GM19238 (cell line): ENCODE data around the gene ZNF22.
A peak's percentile ranks its signal among the peaks of the same experiment; 100 is the strongest.

ENCODE experiments used
- DNase-seq: peaks from one replicate; pipeline ENCODE4 v3.0.0; 2011; ENCODE audit warnings: low spot score; ENCODE audit not compliant: insufficient read length

ZNF22 gene

DNA sequence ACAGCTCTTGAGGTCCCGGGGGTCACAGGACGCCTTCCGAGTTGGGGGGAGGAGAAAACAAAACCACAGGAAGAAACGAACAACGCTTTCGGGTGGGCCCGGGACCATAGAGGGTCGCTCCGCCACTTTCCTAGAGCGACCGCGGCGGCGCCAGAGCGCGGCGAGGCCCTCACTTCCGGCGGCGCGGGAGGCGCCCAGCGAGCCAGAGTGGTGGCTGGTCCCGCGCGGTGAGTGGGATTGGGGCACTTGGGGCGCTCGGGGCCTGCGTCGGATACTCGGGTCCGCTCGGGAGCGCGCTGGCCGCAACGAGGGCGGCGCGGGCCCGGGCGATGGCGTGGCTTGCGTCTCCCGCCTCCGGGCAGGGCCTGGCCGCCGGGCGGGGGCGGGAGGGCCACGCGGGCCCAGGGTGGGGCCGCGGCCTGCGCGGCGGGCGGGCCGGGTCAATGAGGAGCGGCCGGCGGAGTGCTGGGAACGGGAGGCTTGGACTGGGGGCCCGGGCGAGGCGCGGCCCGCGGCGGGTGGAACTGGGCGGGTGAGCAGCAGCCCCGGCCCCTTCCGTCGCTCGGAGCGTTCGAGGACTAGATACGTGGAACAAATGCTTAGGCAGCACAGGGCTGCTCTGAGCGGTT, at the start of gene ZNF22:
Gene ZNF22 (plus strand): TSS at position 172 of the 629 bp plus-strand sequence. CDS start 2,446 bp downstream, outside the sequence.
- DNase-seq: peak; percentile 74

DNA sequence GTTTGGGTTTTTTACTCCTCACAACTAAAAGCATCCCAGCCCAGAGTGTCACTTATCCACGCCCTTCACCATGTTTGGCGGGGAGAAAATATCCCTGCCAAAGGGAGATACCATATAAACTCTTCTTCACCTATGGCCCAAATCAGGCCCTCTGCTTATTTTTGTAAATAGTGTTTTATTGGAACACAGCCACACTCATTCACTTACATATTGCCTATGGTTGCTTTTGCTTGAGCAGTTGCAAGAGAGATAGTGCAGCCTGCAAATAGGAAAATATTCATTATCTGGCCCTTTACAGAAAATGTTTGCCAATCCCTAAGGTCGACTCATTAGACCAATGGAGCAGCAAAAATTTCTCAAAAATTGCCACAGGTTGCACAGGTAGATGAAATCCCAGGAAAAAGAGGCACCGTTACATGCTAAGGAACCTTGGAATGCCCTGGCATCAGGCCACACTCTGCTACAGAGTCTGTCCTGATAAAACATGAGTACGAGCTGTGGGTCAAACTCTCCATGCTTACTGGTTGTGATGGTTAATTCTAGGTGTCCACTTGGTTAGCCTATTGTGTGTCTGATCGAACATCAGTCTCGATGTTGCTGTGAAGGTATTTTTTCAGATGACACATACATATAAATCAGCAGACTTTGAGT, 49.0 kb upstream of the ZNF22 start:
- DNase-seq: no peak

DNA sequence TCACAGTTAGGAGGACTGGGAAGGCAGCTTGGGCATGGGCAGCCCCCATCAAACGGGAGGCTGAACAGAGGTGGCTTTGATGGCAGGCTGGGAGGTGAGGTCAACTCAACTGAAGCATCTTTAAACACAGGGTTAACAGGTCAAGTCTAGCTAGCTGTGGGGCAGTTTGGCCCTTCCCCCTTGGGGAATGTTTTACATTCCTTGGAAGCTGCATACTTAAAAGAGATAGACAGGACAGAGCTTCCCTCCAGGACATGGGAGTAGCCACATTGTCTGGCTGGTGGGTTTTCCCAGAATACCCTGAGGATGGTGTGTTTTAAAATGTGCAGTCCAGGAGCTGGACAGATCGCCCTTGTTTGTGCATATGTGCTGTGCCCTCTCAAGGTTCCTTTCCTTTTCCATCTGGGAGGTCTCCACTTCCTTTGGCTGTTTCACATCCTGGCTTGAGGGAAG, 47.9 kb upstream of the ZNF22 start:
- no peak for DNase-seq

DNA sequence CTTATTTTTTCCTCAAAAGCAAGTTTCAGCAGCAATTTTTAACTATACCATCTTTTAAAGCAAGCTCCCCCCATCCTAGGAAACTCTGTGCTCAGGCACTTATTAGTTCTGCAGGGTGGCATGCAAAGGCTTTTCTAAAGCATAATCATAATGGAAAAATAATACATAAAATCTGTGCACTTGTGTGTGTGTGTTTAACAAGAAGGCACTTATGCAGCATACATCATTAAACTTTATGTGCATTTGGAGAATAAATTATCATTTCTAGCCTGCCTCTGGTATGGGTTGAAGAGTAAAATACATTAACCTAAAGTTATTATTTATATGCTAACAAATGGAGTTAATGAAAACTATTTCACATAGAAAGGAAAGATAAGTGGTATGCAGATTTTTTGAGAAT, 46.7 kb upstream of the ZNF22 start:
- DNase-seq: no peak

DNA sequence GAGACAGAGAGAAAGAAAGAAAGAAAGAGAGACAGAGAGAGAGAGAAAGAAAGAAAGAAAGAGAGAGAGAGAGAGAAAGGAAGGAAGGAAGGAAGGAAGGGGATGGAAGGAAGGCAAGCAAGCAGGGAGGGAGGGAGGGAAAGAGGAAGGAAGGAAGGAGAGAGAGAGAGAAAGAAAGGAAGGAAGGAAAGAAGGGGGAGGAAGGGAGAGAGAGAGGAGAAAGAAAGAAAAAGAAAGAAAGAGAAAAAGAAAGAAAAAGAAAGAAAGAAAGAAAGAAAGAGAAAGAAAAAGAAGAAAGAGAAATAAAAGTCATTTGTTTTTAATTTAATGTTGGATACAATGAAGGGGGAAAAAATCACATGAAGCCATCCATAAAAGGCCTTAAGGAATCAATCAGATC, 45.8 kb upstream of the ZNF22 start:
- DNase-seq: no peak

DNA sequence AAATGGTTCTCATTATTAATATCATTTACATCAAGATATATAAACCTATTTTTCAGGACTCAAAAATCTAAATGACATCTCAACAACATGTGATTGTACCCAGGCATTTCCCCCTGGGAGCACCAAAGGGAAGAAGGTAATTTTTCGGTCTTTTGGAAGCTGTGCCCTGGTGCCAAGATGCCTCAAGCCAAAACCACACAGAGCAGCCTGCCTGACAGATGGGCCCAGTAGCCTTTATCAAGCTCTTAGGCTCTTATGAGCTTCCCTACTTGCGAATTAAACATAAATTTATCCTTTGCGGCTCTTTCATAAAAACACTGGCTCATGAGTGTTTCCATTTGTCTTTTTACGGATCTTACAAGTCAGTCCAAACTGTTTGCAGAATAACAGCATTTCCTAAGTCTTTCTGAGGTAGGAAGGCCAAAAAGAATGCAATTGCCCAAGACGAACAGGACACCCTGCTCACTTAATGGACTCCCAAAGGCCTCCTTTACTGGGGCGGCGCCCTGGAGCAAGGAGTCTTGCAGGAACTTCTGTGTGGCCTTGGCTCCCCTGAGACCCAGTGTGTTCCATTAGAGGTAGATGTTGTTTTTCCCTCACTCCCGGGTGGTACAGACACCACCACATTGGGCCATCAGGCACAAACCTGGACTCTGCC, 45.2 kb upstream of the ZNF22 start:
- no peak for DNase-seq

DNA sequence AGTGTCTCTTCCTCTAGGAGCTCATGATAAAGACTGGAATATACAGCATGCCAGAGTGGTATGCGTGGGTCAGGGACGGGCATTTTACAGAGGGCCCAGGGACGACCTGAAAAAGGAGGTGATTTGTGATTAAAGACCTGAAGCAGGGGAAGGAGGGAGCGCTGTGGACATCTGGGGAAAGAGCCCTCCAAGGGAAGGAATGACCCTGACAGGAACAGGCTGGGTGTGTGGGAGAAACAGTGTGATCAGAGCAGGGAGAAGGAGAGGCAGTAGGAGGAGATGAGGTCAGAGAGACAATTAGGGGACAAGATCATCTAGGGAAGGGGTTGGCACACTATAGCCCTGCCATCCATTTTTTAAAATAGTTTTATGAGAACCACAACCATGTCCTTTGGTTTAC, 44.5 kb upstream of the ZNF22 start:
- no peak for DNase-seq

DNA sequence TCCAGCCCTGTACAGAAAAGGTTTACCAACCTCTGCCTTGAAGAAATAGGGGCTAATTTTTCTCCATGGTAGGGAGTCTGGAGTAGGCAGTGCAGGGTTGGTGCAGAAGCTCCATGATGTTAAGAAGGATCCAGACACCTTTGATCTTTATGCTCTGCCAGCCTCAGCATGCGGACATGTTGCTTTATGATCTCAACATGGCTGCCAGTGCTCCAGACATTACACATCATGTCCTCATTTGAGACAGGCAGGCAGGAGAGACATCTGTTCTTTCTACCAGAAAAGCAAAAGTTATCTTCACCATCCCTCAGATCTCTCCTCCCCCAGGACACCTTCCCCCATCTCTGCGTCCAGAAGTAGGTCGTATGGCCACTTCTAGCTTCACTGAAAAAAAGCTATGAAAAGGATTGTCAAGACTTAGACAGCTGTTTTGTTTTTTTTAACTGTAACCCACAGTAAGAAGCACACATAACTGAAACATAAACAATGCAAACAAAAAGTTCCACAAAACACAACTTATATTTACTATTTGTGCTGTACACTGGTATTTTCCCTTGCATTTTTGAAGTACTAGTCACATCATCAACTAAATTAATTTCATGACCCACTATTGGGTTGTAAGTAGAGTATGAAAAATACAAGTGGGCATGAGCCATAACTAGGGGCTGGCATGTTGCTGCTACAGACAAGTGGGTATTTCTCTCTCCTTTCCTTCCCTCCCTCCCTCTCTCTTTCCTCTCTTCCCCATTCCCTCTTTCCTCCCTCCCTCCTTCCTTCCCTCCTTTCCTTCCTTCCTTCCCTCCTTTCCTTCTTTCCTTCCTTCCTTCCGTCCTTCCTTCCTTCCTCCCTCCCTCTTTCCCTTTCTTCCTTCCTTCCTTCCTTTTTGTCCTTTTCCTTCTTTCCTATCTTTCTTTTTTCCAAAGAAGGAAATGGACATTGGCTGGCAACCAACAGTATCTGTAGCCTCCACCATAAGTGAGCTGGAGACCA, 43.7 kb upstream of the ZNF22 start:
- DNase-seq: no peak

DNA sequence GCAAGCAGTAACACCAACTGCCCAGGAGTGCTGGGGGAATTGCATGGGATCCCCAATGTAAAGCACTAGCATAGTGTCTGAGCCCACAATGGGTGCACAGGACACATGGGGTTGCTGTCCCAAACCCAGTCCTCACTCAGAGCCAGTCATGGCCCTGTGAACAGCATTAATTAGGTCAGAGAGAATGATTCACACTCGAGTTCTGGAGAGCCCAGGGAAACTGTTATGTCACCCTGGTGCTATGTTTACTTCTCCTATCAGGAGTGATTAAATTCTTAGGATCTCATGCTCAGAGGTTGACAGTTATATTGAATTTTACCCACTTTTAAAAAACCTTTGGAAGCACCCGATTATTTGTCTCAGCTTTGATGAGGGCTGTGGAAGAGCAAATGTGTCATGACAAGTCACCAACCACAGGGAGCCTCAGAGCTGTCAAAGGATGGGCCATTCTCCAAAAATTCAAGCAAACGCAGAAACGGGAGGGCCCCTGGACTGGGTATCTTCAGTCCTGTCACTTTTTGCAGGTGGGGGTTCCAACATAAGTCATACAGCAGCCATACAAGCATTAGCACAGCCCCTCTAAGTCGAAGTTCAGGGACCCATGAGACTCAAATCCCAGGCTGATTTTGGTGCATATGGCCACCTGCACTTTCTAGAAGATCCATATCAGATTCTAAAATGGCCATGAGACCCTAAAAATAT, 42.4 kb upstream of the ZNF22 start:
- no peak for DNase-seq

DNA sequence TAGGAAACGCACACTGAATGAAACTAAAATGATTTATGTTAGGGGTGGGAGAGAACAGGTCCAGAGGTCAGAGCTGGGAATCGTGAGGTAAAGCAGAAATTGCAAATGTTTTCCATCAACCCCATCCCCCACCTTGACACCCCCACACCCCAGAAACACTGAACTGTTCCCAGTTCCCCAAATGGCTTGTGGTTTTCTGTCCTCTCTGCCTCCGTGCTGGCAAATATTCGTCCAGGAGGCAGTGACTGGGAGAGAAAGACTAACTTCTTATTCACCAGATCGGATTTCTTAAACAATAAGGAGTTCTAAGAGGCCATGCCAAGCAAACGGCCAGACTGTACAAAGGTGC, 41.9 kb upstream of the ZNF22 start:
- DNase-seq: no peak

DNA sequence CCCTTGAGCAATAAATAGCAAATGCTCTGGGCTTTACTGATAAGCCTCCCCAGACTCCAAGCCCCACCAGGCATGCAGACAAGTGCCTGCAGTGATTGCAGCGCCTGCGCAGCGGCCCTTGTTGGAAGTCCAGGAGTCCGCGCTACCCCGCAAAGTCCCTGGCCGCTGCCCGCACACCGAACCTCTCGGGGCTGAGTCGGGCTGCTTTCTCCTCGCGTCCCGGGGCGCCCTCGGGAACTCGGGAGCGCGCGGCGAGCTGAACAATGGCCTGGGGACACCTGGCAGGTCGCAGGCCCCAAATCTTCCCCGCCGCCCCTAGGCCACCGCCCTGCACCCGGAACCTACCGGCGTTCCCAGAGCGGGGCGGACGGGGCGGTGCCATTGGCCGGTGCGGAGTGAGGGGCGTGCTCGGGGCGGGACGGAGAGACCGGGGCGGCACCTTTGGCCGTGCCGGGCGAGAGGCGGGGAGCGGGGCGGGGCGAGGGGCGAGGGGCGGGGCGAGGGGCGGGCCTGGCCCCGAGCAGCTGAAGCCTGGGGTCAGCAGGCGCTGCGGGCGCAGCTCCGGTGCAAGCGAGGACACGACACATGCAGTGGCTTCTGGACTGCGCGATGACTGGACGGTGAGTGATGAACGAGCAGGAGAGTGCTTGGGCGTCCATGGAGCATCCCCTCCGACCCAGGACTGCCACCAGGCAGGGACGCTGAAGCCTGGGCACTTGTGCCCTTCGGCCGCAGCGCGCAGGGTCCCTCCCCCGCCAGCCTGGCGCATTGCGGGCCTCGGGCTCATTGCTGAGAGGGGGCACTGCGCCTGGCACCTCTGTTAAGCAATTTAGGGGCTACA, 41.3 kb upstream of the ZNF22 start, which contains the start of gene RASSF4:
Gene RASSF4 (plus strand): TSS at position 556 of the 841 bp plus-strand sequence. CDS start 10,401 bp downstream, outside the sequence.
- DNase-seq: peak; percentile 93

DNA sequence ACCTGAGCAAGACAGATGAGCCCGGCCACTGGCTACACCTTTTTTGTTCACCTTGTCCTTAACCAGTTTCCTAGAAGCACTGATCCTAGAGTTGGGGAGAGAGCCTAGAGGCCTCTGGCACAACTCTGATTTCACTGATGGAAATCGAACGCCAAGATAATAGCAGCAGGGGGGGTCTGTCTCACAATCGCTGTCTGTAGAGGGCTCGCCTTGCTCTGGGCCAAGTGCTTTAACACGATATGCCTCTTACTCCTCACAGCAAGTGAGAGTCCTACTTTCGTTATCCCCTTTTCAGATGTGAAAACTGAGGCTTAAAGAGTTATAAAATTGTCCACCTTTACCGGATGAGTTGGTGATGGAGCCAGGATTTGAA, 40.6 kb upstream of the ZNF22 start:
- DNase-seq: no peak

DNA sequence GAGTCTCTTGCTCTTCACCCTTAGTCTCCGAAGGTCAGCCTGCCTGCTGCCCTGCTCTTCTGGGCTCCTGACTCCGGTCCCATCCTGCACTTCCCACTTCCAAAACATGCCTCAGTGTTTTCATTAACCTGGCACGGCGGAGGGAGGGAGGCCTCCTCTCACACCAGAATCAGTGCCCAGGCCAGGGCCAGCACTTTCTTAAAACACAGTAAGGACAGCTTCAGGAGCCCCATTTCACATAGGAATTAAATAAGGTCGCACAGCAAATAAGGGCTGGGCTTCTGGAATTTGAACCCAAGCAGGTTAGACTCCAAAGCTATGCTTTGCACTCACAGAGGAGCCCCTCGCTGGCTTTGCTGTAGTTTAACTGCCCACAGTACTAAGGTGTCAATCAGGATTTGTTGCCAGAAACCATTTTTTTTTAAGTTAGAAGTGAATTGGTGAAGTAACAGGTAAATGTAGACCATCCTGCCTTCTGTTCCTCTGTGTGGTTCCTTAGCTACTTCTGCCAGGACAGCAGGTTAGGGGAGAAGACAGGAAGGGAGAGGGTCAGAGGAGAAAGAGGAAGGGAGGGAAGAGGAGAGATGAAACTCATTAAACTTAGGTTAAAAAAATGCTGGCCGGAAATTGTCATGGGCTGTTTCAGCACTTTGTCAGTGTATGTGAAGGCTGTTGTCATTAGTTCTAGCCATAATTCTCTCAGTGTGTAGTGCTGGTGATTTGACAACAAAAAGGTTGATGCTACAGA, 40.1 kb upstream of the ZNF22 start:
- no peak for DNase-seq

DNA sequence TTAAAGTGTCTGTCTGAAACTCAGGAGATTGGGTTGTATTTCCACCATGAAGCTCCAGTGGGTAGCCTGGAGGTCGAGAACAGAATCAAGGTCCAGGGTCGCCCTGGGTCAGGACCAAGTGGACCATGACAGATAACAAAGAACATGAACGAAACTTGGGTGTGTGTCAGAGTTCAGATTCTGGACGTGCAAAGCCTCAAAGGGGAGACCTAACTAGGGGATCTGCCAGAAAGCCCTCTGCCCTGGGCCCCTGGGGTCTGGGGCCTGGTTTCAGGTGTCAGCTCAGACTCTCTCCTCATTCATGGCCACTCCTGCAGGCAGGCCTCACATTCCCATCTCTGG, 39.5 kb upstream of the ZNF22 start:
- no peak for DNase-seq

DNA sequence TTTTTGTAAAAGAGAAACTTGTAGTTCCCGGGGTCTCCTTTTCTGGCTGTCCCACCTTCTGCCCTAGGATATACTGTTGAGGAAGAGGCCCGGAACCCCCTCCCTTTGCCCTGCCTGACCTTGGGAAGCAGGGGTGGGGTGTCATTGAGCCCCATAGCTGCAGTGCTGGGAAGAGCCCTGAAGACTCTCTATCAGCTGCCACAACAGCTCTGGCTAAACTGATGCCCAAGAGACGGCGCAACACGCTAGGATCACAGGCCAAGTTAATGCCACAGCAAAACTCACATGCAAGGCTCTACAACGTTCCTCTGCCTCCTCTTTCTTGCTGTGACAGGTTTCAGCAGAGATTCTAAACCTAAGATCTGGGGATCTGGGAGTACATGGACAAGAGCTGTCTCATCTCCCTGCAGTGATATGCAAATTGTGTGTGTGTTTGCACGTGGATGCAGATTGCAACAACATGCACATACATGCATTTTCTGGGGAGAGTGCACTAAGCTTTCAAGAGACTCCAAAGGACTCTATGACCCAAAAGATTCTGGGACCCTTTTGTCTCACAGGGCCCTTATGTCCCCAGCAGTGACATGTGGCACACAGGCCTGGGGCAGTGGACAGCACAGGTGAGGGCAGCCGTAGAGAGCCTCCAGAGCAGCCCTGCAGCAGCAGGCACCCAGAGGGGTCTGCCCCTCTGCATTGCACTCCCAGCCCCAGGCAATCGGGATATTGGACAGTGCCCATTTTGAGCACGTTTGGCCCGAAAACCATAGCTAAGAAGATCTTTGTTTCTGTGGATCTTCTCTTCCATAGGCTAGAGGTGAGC, 38.6 kb upstream of the ZNF22 start:
- no peak for DNase-seq

DNA sequence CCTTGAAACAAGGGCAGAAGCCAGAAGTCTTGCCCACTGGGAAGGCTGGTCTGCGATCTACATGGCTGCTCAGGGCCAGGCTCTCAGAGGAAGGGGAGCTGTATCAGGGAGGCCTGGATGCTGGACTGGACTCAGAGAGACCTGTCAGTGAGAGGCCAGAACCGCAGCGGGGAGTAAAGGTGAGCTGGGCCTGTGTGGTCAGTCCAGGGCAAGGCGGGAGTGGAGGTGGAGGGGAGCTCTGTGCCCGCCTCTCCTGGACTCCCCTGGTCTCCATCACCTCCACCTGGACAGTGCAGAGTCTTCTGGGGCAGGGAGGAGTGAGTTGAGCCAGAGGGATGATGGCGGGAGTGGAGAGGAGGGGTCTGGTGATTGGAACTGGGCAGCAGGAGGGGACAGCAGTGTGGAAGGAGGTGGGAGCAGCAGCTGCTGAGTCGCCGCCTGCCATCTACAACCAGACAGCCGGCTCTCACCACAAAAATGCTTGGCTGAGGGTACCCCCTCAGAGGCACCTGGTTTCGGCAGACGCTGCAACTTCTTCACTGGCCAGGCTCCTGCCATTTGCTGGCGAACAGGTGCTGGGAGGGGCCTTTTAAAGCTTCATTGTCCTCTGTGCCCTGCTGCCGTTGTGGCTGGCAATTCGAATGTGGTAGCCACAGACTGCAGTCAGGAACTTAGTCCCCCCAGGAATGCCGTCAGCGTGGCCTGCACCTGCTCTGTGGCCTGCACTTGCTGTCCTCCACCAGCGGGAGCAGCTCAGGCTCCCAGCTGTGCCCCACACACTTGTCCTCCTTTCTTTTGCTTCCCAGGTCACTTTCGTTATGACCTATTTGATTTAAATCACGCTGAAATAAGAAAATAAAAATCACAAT, 37.6 kb upstream of the ZNF22 start:
- no peak for DNase-seq

DNA sequence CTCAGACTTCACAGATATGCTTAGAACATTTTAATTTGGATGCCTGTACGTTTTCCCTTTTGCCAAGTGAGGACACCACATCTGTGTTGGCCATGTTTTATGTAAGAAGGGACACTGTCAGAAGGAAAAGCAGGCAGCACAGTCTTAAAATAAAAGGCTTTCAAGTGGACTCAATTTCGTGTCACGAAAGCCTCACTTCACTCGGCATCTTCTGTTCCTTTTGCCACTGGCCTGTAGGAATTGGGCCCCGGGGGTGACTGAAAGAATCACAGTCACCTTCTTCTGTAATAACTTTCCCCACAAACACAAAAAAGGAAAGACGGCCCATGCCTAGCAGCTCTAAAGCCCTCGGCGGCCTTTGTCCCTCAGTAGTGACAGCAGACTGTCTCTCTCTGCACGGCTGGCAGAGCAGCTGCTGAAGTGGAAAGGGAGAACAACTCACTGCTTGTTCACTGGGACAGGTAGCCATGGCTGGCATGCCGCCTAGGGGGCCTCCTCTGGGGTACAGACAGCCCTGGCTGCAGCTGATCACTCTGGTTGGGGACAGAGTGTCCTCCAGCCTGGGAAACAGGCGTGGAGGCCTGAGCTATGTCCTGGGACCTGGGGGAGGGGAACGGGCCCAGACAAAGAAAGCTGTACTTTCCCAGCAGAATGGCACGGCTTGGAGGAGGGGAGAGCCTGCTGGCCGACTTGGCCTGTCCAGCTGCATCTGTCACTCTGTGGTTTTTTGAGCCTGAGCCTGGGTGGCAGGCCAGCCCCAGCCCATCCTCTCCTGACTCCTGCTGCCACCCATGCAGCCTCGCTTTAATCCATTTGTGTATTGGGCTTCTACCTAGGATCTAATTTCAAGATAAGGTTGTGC, 36.7 kb upstream of the ZNF22 start:
- DNase-seq: no peak
